Liver (tissue), 9 donors: ENCODE measurements around the gene SGCD. TPM values are rescaled to one million over a fixed set of nuclear protein-coding genes. Genes with fewer than 3 reads are reported as not detected.

Source experiments
- DNase-seq: peaks from one replicate; pipeline ENCODE4 v3.0.0-alpha.2; 2017; ENCODE audit warnings: low spot score
- H3K27ac ChIP-seq, 2 donors: one replicate each; pipeline ENCODE4 v1.7.0; 2013; ENCODE audit warnings: inconsistent platforms in 2 of 2, low read length in 2 of 2, control low read depth in 1 of 2, low read depth in 1 of 2, mild to moderate bottlenecking in 1 of 2
- H3K27me3 ChIP-seq, 4 donors: one replicate each; pipeline versions ENCODE4 v1.6.1 to v1.7.0; 2013; ENCODE audit warnings: low read length in 3 of 4, inconsistent platforms in 1 of 4, mild to moderate bottlenecking in 1 of 4, moderate library complexity in 1 of 4; ENCODE audit not compliant: control insufficient read depth in 4 of 4, insufficient read depth in 4 of 4
- H3K36me3 ChIP-seq, 4 donors: one replicate each; pipeline versions ENCODE4 v1.6.1 to v1.7.0; 2013; ENCODE audit warnings: low read length in 3 of 4, mild to moderate bottlenecking in 3 of 4, low read depth in 1 of 4, moderate library complexity in 1 of 4; ENCODE audit not compliant: control insufficient read depth in 4 of 4, insufficient read depth in 3 of 4
- H3K4me1 ChIP-seq, 4 donors: one replicate each; pipeline versions ENCODE4 v1.6.1 to v1.7.0; 2013; ENCODE audit warnings: low read length in 3 of 4, mild to moderate bottlenecking in 3 of 4, moderate library complexity in 1 of 4; ENCODE audit not compliant: control insufficient read depth in 4 of 4, insufficient read depth in 4 of 4
- H3K4me3 ChIP-seq, 3 donors: one replicate each; pipeline versions ENCODE4 v1.6.1 to v1.7.0; 2013; ENCODE audit warnings: low read length in 3 of 3, control low read depth in 1 of 3, low read depth in 1 of 3, mild to moderate bottlenecking in 1 of 3
- H3K9ac ChIP-seq, 2 donors: one replicate each; pipeline ENCODE4 v1.7.0; 2013; ENCODE audit warnings: low read length in 2 of 2, mild to moderate bottlenecking in 2 of 2, moderate library complexity in 2 of 2, control low read depth in 1 of 2, low read depth in 1 of 2
- H3K9me3 ChIP-seq, 4 donors: one replicate each; pipeline versions ENCODE4 v1.6.1 to v1.7.0; 2013; ENCODE audit warnings: low read length in 3 of 4; ENCODE audit not compliant: control insufficient read depth in 4 of 4
- CTCF ChIP-seq: fragments of 150-350 bp; IDR thresholded peaks from 2 replicates; pipeline ENCODE4 v1.5.1; 2017; ENCODE audit warnings: improper control_type of control experiment, low read depth, low read length; ENCODE audit not compliant: missing input control
- EGR1 ChIP-seq, 2 donors: IDR thresholded peaks; 2 replicates each; pipeline ENCODE4 v1.6.1; 2016 to 2018; ENCODE audit warnings: antibody characterized with exemption in 2 of 2, low read depth in 2 of 2
- FOXA1 ChIP-seq: IDR thresholded peaks from 2 replicates; pipeline ENCODE4 v1.6.1; 2016; ENCODE audit warnings: antibody characterized with exemption
- FOXA2 ChIP-seq: IDR thresholded peaks from 2 replicates; pipeline ENCODE4 v1.6.1; 2016; ENCODE audit warnings: antibody characterized with exemption
- GABPA ChIP-seq, 2 donors: IDR thresholded peaks in 1 of 2; conservative IDR thresholded peaks in 1 of 2; 2 replicates each; pipeline ENCODE4 v1.6.1; 2016; ENCODE audit warnings: antibody characterized with exemption in 2 of 2, mild to moderate bottlenecking in 1 of 2, moderate library complexity in 1 of 2
- HNF4A ChIP-seq, 2 donors: conservative IDR thresholded peaks; 2 replicates each; pipeline ENCODE4 v1.6.1; 2016; ENCODE audit warnings: antibody characterized with exemption in 2 of 2, mild to moderate bottlenecking in 2 of 2
- HNF4G ChIP-seq: IDR thresholded peaks from 2 replicates; pipeline ENCODE4 v1.6.1; 2016; ENCODE audit warnings: antibody characterized with exemption
- JUND ChIP-seq, 2 donors: IDR thresholded peaks; 2 replicates each; pipeline ENCODE4 v1.6.1; 2016; ENCODE audit warnings: antibody characterized with exemption in 2 of 2
- MAX ChIP-seq: IDR thresholded peaks from 2 replicates; pipeline ENCODE4 v1.6.1; 2016; ENCODE audit warnings: antibody characterized with exemption
- NR2F2 ChIP-seq: IDR thresholded peaks from 2 replicates; pipeline ENCODE4 v1.6.1; 2016; ENCODE audit warnings: antibody characterized with exemption
- RAD21 ChIP-seq, 2 donors: IDR thresholded peaks; 2 replicates each; pipeline ENCODE4 v1.6.1; 2016; ENCODE audit warnings: antibody characterized with exemption in 2 of 2, mild to moderate bottlenecking in 2 of 2
- REST ChIP-seq: IDR thresholded peaks from 2 replicates; pipeline ENCODE4 v1.6.1; 2016; ENCODE audit warnings: antibody characterized with exemption, mild to moderate bottlenecking
- RXRA ChIP-seq, 2 donors: IDR thresholded peaks; 2 replicates each; pipeline ENCODE4 v1.6.1; 2017 to 2018; ENCODE audit warnings: antibody characterized with exemption in 2 of 2, mild to moderate bottlenecking in 1 of 2
- SP1 ChIP-seq: IDR thresholded peaks from 2 replicates; pipeline ENCODE4 v1.6.1; 2018; ENCODE audit warnings: antibody characterized with exemption, mild to moderate bottlenecking
- TAF1 ChIP-seq: conservative IDR thresholded peaks from 2 replicates; pipeline ENCODE4 v1.6.1; 2016; ENCODE audit warnings: antibody characterized with exemption, mild to moderate bottlenecking
- YY1 ChIP-seq: IDR thresholded peaks from 2 replicates; pipeline ENCODE4 v1.6.1; 2016; ENCODE audit warnings: antibody characterized with exemption, mild to moderate bottlenecking
- ZBTB33 ChIP-seq: IDR thresholded peaks from 2 replicates; pipeline ENCODE4 v1.6.1; 2016; ENCODE audit warnings: antibody characterized with exemption
- WGBS: extraction: QIAGEN DNeasy Blood & Tissue Kit; methylation state at CpG from one replicate; pipeline ENCODE4 v1.1.7; 2013; 5-methylcytosine and 5-hydroxymethylcytosine counted together
- polyA plus RNA-seq, 2 donors: library from polyadenylated mRNA; stranded (reverse) in 1 of 2; unstranded in 1 of 2; fragments of 200-250 nt in 1 of 2; fragments of >200 nt in 1 of 2; fragmentation: Nextera tagmentation in 1 of 2; extraction: Ambion mirVana in 1 of 2; gene quantifications; one replicate each; pipeline versions ENCODE4 v1.2.1 to v1.2.3, GENCODE V29; 2013 to 2015
- total RNA-seq, 2 donors: library from RNA; depleted of rRNA; stranded (reverse); fragments of >200 nt; gene quantifications; one replicate each; pipeline ENCODE4 v1.2.3, GENCODE V29; 2014
- TF ChIP-seq, protein P1 (sequence below): IDR thresholded peaks from 2 replicates; pipeline ENCODE4 v1.6.1; 2016; ENCODE audit warnings: antibody characterized with exemption
- donor health status: healthy.
- donor health status: healthy.
- donor health status: healthy.
- donor health status: healthy.
- donor health status: healthy.

Gene SGCD
- total and polyA plus RNA-seq, 4 donors = 0.35 to 1.7 (median 1.0) TPM

GRCh38 chr5:156394642-156395305, 67.8 kb downstream of the SGCD start:
- 76% methylated on average over 6 of the region's 6 CpGs for WGBS
- Histone ChIP-seq H3K27me3 (no peaks in the 10 kb centered on the region), H3K4me1 (no peaks in the 10 kb centered on the region), H3K9ac (no peak overlapping the region), H3K27ac (no peak overlapping the region), H3K4me3 (no peak overlapping the region), H3K36me3 (no peaks in the 10 kb centered on the region), H3K9me3 (peaks cover 0 to 6% (median 0%) of the 10 kb centered on the region in 4 donors)
- TF ChIP-seq HNF4A (conservative IDR thresholded peaks at IDR 0.05) (no peak), RAD21 (IDR thresholded peaks at IDR 0.05) (no peak), TAF1 (no peak), RXRA (IDR thresholded peaks at IDR 0.05) (no peak), SP1 (no peak), CTCF (no peak), GABPA (IDR thresholded peaks at IDR 0.05 in 1 of 2, conservative IDR thresholded peaks at IDR 0.05 in 1 of 2) (no peak), FOXA1 (no peak), EGR1 (IDR thresholded peaks at IDR 0.05; ENCODE audit: low read depth in 2 of 2) (no peak), REST (no peak), YY1 (no peak), FOXA2 (no peak), HNF4G (no peak), JUND (IDR thresholded peaks at IDR 0.05) (no peak), ZBTB33 (no peak), NR2F2 (no peak), MAX (no peak)
- TF ChIP-seq, protein P1, sequence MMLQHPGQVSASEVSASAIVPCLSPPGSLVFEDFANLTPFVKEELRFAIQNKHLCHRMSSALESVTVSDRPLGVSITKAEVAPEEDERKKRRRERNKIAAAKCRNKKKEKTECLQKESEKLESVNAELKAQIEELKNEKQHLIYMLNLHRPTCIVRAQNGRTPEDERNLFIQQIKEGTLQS = no peak
- DNase-seq = no peak
